Measurements from ENCODE around the gene GBP3. TPM values are rescaled to one million over a fixed set of nuclear protein-coding genes. Genes with fewer than 3 reads are reported as not detected.

GBP3 gene
- total and polyA plus RNA-seq, 2 of the 8 experiments (the other 6 are each of a cell fraction or from before 2014, with no cell fraction given): not detected

- no peak overlapping the region for H2AK5ac ChIP-seq (ENCODE audit: low read depth, low read length)
- WGBS, 2 experiments (ENCODE audit: extremely low coverage in 1 of 2, insufficient coverage in 1 of 2, insufficient read length in 1 of 2, insufficient replicate concordance in 2 of 2, low coverage in 1 of 2, low lambda C conversion rate in 2 of 2, missing lambda C conversion rate in 1 of 2): 81% methylated on average over 1 of the region's 1 CpG; no CpG with 5 or more reads in 1 of the 2 experiments
- H3K9ac ChIP-seq (replicated peaks in 1 of 4; ENCODE audit: extremely low read depth in 1 of 4, low read depth in 3 of 4, low read length in 3 of 4): no peak overlapping the region
- no peak overlapping the region for H2AFZ ChIP-seq (ENCODE audit: low read length)
- H3K79me2 ChIP-seq (ENCODE audit: control insufficient read depth in 1 of 2, insufficient read depth in 2 of 2, low read length in 2 of 2): peaks cover 3 to 89% of the 10 kb centered on the region in 2 experiments
- no peak overlapping the region for H2BK12ac ChIP-seq (ENCODE audit: low read depth, low read length)
- no peak overlapping the region for H3K14ac ChIP-seq (ENCODE audit: insufficient read length)
- no peaks in the 10 kb centered on the region for H3K27me3 ChIP-seq (replicated peaks in 1 of 4; ENCODE audit: control insufficient read depth in 3 of 4, extremely low read depth in 1 of 4, insufficient read depth in 3 of 4, low read length in 3 of 4)
- H3K9me3 ChIP-seq (ENCODE audit: insufficient read depth in 2 of 2, low read depth in 1 of 2, low read length in 1 of 2): no peaks in the 10 kb centered on the region
- H3K4me3 ChIP-seq (ENCODE audit: extremely low read depth in 1 of 4, insufficient read depth in 2 of 4, low read depth in 3 of 4, low read length in 4 of 4): no peak overlapping the region
- H3K23me2 ChIP-seq (ENCODE audit: low read depth, low read length): no peaks in the 10 kb centered on the region
- no peak overlapping the region for H4K8ac ChIP-seq (ENCODE audit: extremely low read depth, insufficient read depth, low read length)
- TF ChIP-seq TCF12 (IDR thresholded peaks at IDR 0.05; ENCODE audit: low read depth, low read length) (no peak), EZH2 (IDR thresholded peaks at IDR 0.05; ENCODE audit: low read depth, low read length, severe bottlenecking) (no peak), SRF (IDR thresholded peaks at IDR 0.05; ENCODE audit: low read depth, low read length) (no peak), MAFK (IDR thresholded peaks at IDR 0.05; ENCODE audit: low read depth, low read length) (no peak), FOSL1 (IDR thresholded peaks at IDR 0.05; ENCODE audit: insufficient read depth, low read depth, low read length) (no peak), NANOG (IDR thresholded peaks at IDR 0.05; ENCODE audit: insufficient read depth, low read depth, low read length, poor library complexity, severe bottlenecking) (no peak)
- H4K20me1 ChIP-seq (replicated peaks in 1 of 2; ENCODE audit: control insufficient read depth in 1 of 2, insufficient read depth in 2 of 2, low read length in 2 of 2): peaks cover 6 to 9% of the 10 kb centered on the region in 2 experiments
- no peak overlapping the region for H2BK5ac ChIP-seq (ENCODE audit: low read depth, low read length)
- H3K4ac ChIP-seq (replicated peaks; ENCODE audit: insufficient read length, low read depth, low read length): no peak overlapping the region
- no peak overlapping the region for H2BK120ac ChIP-seq (replicated peaks; ENCODE audit: low read depth, low read length)
- no peak overlapping the region for H2BK15ac ChIP-seq (ENCODE audit: low read length)
- no peak overlapping the region for H4K5ac ChIP-seq (ENCODE audit: insufficient read length, low read depth, low read length)
- no peak overlapping the region for H3K4me2 ChIP-seq (ENCODE audit: insufficient read depth in 1 of 2, low read depth in 2 of 2, low read length in 2 of 2)
- no peak overlapping the region for H3K18ac ChIP-seq (ENCODE audit: extremely low read depth, low read length)
- H2BK20ac ChIP-seq (ENCODE audit: low read length): no peak overlapping the region
- H3K23ac ChIP-seq (ENCODE audit: insufficient read length): no peak overlapping the region
- H3K27ac ChIP-seq (ENCODE audit: low read depth, low read length): no peak overlapping the region
- peaks cover 0 to 3% (median 0%) of the 10 kb centered on the region in 4 experiments; a peak in 1 of 7 replicates for H3K4me1 ChIP-seq (replicated peaks in 1 of 4; ENCODE audit: control insufficient read depth in 3 of 4, insufficient read depth in 4 of 4, low read length in 3 of 4)
- no peak for DNase-seq (ENCODE audit: low read depth in 1 of 2, low spot score in 2 of 2)
- CTCF ChIA-PET (ENCODE audit: partially characterized antibody): interaction anchor here (0.7 to 3.4 kb wide), 34 partner anchors 11 to 779 kb away, joined by 3 to 63 read pairs (median 4); no protein-coding TSS in a partner anchor
- no peak for FAIRE-seq
- H3K79me1 ChIP-seq (ENCODE audit: low read depth, low read length): peaks cover 4% of the 10 kb centered on the region; the same call in 1 of the 2 replicates
- peaks cover 0 to 34% (median 7%) of the 10 kb centered on the region in 4 experiments; a peak in 6 of 8 replicates for H3K36me3 ChIP-seq (ENCODE audit: control insufficient read depth in 2 of 4, insufficient read depth in 4 of 4, low read length in 3 of 4)
- POLR2A ChIA-PET (ENCODE audit: partially characterized antibody): interaction anchor here (0.6 to 1.0 kb wide), 2 partner anchors 10 to 1746 kb away, joined by 3 to 4 read pairs; no protein-coding TSS in a partner anchor
- no peak overlapping the region for H3K56ac ChIP-seq (replicated peaks; ENCODE audit: insufficient read length, low read depth, low read length)
- no peak overlapping the region for H4K91ac ChIP-seq (replicated peaks; ENCODE audit: insufficient read length, low read length)
Observed at GRCh38 chr1:88984569-88984968, 38.1 kb downstream of the GBP3 start.
